ENCODE measurements around the gene HSPD1.
A peak's percentile ranks its signal among the peaks of the same experiment; 100 is the strongest.
"Not testable (repeated sequence)": the region's sequence is repeated elsewhere in the genome, so short reads cannot be mapped to it uniquely, and the experiment has no call there.

Gene HSPD1

DNA sequence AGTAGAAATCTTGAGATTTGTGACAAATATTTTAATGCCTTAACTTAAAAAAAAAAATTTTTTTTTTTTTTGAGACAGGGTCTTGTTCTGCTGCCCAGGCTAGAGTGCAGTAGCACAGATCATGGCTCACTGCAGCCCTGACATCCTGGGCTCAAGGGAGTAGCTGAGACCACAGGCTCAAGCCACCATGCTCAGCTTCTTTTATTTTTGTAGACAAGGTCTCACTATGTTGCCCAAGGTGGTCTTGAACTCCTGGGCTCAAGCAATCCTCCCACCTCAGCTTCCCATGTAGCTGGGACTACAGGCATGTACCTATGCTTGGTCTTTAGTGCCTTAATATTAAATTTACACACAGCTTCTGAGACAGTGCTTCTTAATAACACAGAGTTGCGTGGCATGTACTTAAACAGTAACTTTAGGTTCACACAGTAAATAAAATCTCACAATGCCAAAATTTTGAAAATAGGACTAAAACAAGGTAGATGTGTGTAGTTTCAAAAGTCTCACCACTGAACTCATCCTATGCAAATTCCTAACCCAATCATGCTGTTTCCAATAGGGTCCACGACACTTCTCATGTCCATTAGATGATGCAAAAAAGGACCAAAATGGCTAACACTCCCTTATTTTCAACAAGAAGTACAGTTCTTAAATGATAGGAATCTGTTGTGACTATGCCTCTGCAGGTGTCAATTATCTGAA, 4.1 kb downstream of the HSPD1 start:
- no peaks in the 10 kb centered on the region for H3K27me3 ChIP-seq (replicated peaks; ENCODE audit: control insufficient read depth, insufficient read depth, low read length)
- no peaks in the 10 kb centered on the region for H3K9me3 ChIP-seq (ENCODE audit: control insufficient read depth, low read length)
- no peak for DNase-seq (ENCODE audit: low read depth)
- H3K4me1 ChIP-seq (ENCODE audit: control insufficient read depth, insufficient read depth, low read length) = peaks cover 26% of the 10 kb centered on the region
- no peak overlapping the region for H3K9ac ChIP-seq (ENCODE audit: low read length)
- peaks cover 75% of the 10 kb centered on the region for H3K36me3 ChIP-seq (ENCODE audit: control insufficient read depth, insufficient read depth, low read length, severe bottlenecking)
- no peak overlapping the region for H3K4me3 ChIP-seq (ENCODE audit: low read length)

DNA sequence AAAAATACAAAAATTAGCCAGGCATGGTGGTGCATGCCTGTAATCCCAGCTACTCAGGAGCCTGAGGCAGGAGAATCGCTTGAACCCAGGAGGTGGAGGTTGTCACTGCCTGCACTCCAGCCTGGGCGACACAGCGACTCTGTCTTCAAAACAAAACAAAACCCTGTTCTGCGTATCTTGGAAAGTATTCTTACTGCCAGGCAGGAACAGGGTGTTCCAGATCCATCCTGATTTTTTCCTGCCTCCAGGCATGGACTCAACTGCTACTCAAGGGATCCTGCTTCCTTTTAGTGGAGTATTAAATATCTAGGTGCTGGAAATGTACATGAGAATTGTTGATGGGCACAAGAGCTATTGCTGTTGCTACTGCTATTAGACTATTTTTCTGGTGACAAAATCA, 12.3 kb downstream of the HSPD1 start:
- Histone ChIP-seq H3K4me1 (ENCODE audit: control insufficient read depth, insufficient read depth, low read length) (no peaks in the 10 kb centered on the region), H3K27me3 (replicated peaks; ENCODE audit: control insufficient read depth, insufficient read depth, low read length) (no peaks in the 10 kb centered on the region), H3K9ac (ENCODE audit: low read length) (no peak overlapping the region), H3K9me3 (ENCODE audit: control insufficient read depth, low read length) (peaks cover 7% of the 10 kb centered on the region), H3K36me3 (ENCODE audit: control insufficient read depth, insufficient read depth, low read length, severe bottlenecking) (peaks cover 69% of the 10 kb centered on the region), H3K4me3 (ENCODE audit: low read length) (no peak overlapping the region)
- DNase-seq (ENCODE audit: low read depth) = no peak

DNA sequence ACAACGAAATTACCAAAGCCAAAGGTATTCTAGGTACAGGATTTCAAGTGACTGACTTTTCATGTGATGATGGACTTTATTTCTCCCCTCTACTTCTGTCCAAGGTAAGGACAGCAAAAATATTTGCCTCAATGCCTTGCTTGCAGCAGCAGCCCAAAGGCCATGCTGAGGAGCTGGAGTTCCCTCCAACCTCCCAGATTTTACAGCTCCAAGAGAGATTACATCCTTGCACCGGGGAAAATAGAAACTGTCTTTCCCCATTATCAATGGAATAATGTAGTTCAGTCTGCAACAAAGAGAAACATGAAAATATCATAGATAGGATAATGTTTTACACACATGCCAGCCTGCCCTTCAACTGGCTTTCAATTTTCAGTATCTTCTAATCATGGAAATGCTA, 13.5 kb downstream of the HSPD1 start:
- no peaks in the 10 kb centered on the region for H3K4me1 ChIP-seq (ENCODE audit: control insufficient read depth, insufficient read depth, low read length)

DNA sequence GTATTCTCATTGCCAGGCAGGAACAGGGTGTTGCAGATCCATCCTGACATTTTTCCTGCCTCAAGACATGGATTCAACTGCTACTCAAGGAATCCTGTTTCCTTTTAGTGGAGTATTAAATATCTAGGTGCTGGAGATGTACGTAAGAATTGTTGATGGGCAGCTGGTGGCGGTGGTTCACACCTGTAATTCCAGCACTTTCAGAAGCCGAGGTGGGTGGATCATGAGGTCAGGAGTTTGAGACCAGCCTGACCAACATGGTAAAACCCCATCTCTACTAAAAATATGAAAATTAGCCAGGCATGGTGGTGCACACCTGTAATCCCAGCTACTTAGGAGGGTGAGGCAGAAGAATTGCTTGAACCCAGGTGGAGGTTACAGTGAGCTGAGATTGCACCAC, 15.4 kb downstream of the HSPD1 start:
- not testable (repeated sequence) for H3K9me3 ChIP-seq (ENCODE audit: control insufficient read depth, low read length); DNase-seq (ENCODE audit: low read depth); H3K9ac ChIP-seq (ENCODE audit: low read length); H3K4me1 ChIP-seq (ENCODE audit: control insufficient read depth, insufficient read depth, low read length); H3K27me3 ChIP-seq (replicated peaks; ENCODE audit: control insufficient read depth, insufficient read depth, low read length); H3K4me3 ChIP-seq (ENCODE audit: low read length)
- H3K36me3 ChIP-seq (ENCODE audit: control insufficient read depth, insufficient read depth, low read length, severe bottlenecking) = peaks cover 47% of the 10 kb centered on the region

More for the DNA sequence above, 13.5 kb downstream of the HSPD1 start:
- H3K4me3 ChIP-seq (ENCODE audit: low read length) = no peak overlapping the region
- H3K27me3 ChIP-seq (replicated peaks; ENCODE audit: control insufficient read depth, insufficient read depth, low read length) = no peaks in the 10 kb centered on the region
- DNase-seq (ENCODE audit: low read depth) = no peak
- peaks cover 62% of the 10 kb centered on the region for H3K36me3 ChIP-seq (ENCODE audit: control insufficient read depth, insufficient read depth, low read length, severe bottlenecking)
- peaks cover 7% of the 10 kb centered on the region for H3K9me3 ChIP-seq (ENCODE audit: control insufficient read depth, low read length)
- no peak overlapping the region for H3K9ac ChIP-seq (ENCODE audit: low read length)

DNA sequence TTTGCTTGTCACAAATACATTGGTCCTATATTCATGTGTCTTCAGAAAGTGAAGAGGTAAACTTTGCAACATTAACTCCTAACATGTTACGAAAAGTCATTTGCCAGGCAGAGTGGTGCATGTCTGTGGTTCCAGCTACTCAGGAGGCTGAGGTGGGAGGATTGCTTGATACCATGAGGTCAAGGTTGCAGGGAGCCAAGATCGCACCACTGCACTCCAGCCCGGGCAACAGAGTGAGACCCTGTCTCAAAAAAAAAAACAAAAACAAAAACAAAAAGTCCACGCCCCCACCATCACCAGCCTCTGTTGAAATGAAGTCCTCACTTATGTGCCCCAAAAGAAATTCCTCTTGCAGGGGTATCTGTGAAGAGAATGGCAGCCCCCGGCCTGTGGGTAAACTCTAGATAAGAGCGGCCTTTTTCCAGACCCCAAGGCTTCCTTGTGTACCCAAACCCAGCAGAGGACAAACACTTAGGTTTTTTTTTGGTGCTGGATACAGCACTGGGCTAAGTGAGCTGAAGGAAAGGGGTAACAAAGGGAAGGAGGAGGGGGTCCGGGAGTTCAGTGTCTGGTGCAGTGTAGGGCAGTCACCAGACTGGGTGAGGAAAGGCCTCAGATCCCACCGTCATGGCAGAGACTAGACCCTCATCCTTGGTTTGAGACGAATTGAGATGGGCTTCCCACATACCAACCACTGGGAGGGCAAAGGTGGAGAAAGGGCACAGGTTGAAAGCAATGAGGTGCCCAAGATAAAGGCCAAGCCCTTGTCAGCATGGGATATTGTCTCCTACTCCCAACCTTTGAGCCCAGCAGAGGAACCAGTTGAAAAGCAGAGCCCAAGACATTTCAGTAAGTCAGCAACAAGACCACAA, 19.2 kb downstream of the HSPD1 start:
- H3K4me1 ChIP-seq (ENCODE audit: control insufficient read depth, insufficient read depth, low read length) = no peaks in the 10 kb centered on the region
- DNase-seq (ENCODE audit: low read depth) = no peak
- H3K36me3 ChIP-seq (ENCODE audit: control insufficient read depth, insufficient read depth, low read length, severe bottlenecking) = peaks cover 41% of the 10 kb centered on the region
- H3K9ac ChIP-seq (ENCODE audit: low read length) = no peak overlapping the region
- H3K9me3 ChIP-seq (ENCODE audit: control insufficient read depth, low read length) = peaks cover 7% of the 10 kb centered on the region
- H3K27me3 ChIP-seq (replicated peaks; ENCODE audit: control insufficient read depth, insufficient read depth, low read length) = no peaks in the 10 kb centered on the region
- no peak overlapping the region for H3K4me3 ChIP-seq (ENCODE audit: low read length)

DNA sequence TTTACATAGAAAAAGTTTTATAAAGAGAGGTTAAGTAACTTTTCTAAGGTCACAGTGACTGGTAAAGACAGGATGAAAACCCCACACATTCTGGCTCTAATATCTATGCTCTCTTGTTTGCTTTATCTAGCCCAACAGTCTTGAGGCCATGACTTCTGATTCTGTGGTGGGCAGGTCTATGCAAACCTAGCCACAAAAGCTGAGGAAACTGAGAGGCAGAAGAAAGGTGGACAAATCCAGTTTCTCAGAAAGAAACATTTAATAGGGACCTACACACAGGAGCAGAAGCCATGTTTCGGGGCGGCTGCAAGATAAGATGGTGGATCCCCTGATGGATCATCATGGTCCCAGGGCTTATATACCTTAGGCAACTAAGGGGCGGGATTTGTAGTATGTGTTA, 21.8 kb downstream of the HSPD1 start:
- H3K4me1 ChIP-seq (ENCODE audit: control insufficient read depth, insufficient read depth, low read length) = no peaks in the 10 kb centered on the region
- peaks cover 64% of the 10 kb centered on the region for H3K36me3 ChIP-seq (ENCODE audit: control insufficient read depth, insufficient read depth, low read length, severe bottlenecking)
- H3K4me3 ChIP-seq (ENCODE audit: low read length) = no peak overlapping the region
- H3K27me3 ChIP-seq (replicated peaks; ENCODE audit: control insufficient read depth, insufficient read depth, low read length) = no peaks in the 10 kb centered on the region
- no peak for DNase-seq (ENCODE audit: low read depth)
- H3K9me3 ChIP-seq (ENCODE audit: control insufficient read depth, low read length) = no peaks in the 10 kb centered on the region
- no peak overlapping the region for H3K9ac ChIP-seq (ENCODE audit: low read length)

DNA sequence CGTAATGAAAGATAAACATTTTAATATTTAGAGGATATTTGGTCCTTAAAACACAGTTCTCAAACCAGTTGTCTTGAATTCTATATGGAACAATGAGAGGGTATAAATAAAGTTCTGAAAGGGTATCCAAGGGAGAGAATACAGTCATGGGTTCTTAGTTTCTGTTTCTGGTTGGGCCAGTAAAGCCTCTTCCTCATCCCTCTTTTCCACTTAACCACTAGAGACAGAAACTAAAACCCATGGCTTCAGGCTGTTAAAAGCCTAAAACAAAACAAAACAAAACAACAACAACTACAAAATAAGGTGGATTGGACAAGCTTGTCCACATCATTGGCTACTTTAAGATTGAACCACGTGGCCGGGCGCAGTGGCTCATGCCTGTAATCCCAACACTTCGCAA, 27.5 kb downstream of the HSPD1 start:
- no peak overlapping the region for H3K9ac ChIP-seq (ENCODE audit: low read length)
- no peaks in the 10 kb centered on the region for H3K27me3 ChIP-seq (replicated peaks; ENCODE audit: control insufficient read depth, insufficient read depth, low read length)
- H3K9me3 ChIP-seq (ENCODE audit: control insufficient read depth, low read length) = no peaks in the 10 kb centered on the region
- H3K36me3 ChIP-seq (ENCODE audit: control insufficient read depth, insufficient read depth, low read length, severe bottlenecking) = peaks cover 93% of the 10 kb centered on the region
- H3K4me3 ChIP-seq (ENCODE audit: low read length) = no peak overlapping the region
- no peaks in the 10 kb centered on the region for H3K4me1 ChIP-seq (ENCODE audit: control insufficient read depth, insufficient read depth, low read length)
- no peak for DNase-seq (ENCODE audit: low read depth)

DNA sequence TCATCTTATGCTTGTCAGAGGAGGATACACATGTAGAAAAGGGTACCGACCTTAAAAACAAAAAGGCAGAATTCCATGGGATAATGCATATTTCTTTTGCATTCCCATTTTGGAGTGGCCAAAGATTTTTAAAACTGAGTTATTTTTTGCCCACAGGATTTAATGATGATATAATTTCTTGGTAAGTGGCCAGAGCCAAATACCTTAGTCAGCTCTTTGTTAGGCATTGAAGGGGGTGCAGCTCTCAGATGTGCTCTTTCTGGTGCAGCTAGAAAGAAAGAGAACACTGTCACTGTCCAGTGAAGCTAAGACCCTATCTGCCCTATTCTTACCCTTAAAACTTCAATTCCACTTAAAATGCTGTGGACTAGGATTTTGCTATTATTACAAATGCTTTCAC, 35.5 kb downstream of the HSPD1 start:
- no peak overlapping the region for H3K4me3 ChIP-seq (ENCODE audit: low read length)
- peaks cover 22% of the 10 kb centered on the region for H3K4me1 ChIP-seq (ENCODE audit: control insufficient read depth, insufficient read depth, low read length)
- H3K9me3 ChIP-seq (ENCODE audit: control insufficient read depth, low read length) = no peaks in the 10 kb centered on the region
- DNase-seq (ENCODE audit: low read depth) = no peak
- H3K36me3 ChIP-seq (ENCODE audit: control insufficient read depth, insufficient read depth, low read length, severe bottlenecking) = peaks cover 84% of the 10 kb centered on the region
- H3K9ac ChIP-seq (ENCODE audit: low read length) = peak overlapping the region; percentile 34
- H3K27me3 ChIP-seq (replicated peaks; ENCODE audit: control insufficient read depth, insufficient read depth, low read length) = no peaks in the 10 kb centered on the region

DNA sequence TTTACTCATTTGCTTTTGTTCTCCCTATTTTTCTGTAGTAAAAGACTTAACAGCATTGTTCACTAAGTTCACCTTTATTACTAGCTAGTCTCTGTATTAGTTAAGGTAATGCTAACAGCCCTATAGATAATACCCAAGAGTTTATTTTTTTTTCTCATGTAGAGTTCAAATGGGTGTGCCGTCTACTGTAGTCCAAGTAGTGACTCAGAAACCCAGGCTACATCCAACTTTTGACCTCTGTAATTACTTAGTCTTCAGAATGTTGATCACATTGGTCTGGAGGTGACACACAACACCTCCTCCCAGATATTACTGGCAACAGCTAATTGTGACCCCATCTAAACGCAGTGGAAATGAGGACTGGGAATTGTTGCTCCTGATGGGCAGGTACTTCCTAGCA, 38.6 kb downstream of the HSPD1 start:
- H3K27me3 ChIP-seq (replicated peaks; ENCODE audit: control insufficient read depth, insufficient read depth, low read length) = no peaks in the 10 kb centered on the region
- H3K36me3 ChIP-seq (ENCODE audit: control insufficient read depth, insufficient read depth, low read length, severe bottlenecking) = peaks cover 57% of the 10 kb centered on the region
- DNase-seq (ENCODE audit: low read depth) = no peak
- no peak overlapping the region for H3K9ac ChIP-seq (ENCODE audit: low read length)
- peaks cover 42% of the 10 kb centered on the region for H3K4me1 ChIP-seq (ENCODE audit: control insufficient read depth, insufficient read depth, low read length)
- no peaks in the 10 kb centered on the region for H3K9me3 ChIP-seq (ENCODE audit: control insufficient read depth, low read length)
- peak overlapping the region; percentile 31 for H3K4me3 ChIP-seq (ENCODE audit: low read length)

DNA sequence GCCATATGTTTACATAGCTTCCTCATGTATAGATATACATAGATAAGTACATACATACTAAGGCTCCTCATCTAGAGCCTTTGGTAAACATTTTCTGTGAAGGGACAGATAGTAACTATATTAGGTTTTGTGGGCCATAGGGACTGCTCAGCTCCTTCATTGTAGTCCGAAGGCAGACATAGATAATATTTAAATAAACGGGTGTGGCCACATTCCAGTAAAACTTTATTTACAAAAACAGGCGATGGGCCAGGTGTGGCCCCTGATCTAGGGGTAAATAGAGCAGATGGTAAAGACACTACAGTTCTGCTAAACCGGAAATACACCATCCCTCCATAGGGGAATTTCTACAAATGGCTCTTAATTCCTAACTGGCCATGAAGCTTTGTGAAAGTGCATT, 39.0 kb downstream of the HSPD1 start:
- Histone ChIP-seq H3K9me3 (ENCODE audit: control insufficient read depth, low read length) (no peaks in the 10 kb centered on the region), H3K27me3 (replicated peaks; ENCODE audit: control insufficient read depth, insufficient read depth, low read length) (no peaks in the 10 kb centered on the region), H3K9ac (ENCODE audit: low read length) (no peak overlapping the region), H3K4me1 (ENCODE audit: control insufficient read depth, insufficient read depth, low read length) (peaks cover 42% of the 10 kb centered on the region), H3K4me3 (ENCODE audit: low read length) (peak overlapping the region; percentile 31), H3K36me3 (ENCODE audit: control insufficient read depth, insufficient read depth, low read length, severe bottlenecking) (peaks cover 53% of the 10 kb centered on the region)
- no peak for DNase-seq (ENCODE audit: low read depth)

DNA sequence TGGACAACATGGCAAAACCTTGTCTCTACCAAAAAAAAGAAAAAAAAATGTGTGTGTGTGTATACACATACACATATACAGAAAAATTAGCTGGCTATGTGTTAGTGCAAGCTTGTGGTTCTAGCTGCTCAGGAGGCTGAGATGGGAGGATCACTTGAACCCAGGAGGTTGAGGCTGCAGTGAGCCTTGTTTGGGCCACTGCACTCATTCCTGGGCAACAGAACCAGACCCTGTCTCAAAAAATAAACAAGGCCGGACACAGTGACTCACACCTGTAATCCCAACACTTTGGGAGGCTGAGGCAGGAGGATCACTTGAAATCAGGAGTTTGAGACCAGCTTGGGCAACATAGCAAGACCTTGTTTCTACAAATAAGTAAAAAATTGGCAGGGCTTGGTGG, 44.2 kb downstream of the HSPD1 start:
- no peak for DNase-seq (ENCODE audit: low read depth)
- Histone ChIP-seq H3K9me3 (ENCODE audit: control insufficient read depth, low read length) (no peaks in the 10 kb centered on the region), H3K9ac (ENCODE audit: low read length) (no peak overlapping the region), H3K4me3 (ENCODE audit: low read length) (peak overlapping the region; percentile 96), H3K36me3 (ENCODE audit: control insufficient read depth, insufficient read depth, low read length, severe bottlenecking) (peaks cover 14% of the 10 kb centered on the region), H3K4me1 (ENCODE audit: control insufficient read depth, insufficient read depth, low read length) (peaks cover 47% of the 10 kb centered on the region), H3K27me3 (replicated peaks; ENCODE audit: control insufficient read depth, insufficient read depth, low read length) (no peaks in the 10 kb centered on the region)

All from adipocyte (in vitro differentiated cells).